H1 (cell line): ENCODE data around the gene SSPN. TPM values are rescaled to one million over a fixed set of nuclear protein-coding genes. Genes with fewer than 3 reads are reported as not detected.

Source experiments
- CTCF ChIA-PET: fragments of 300-600 bp; sonication (Branson Sonifier 250); formaldehyde crosslinking; loops from one replicate; lab custom pipeline; 2021; ENCODE audit not compliant: partially characterized antibody; lab: Charles Lee
- POLR2A ChIA-PET: fragments of 300-600 bp; sonication (Branson Sonifier 250); formaldehyde crosslinking; loops from one replicate; lab custom pipeline; 2021; ENCODE audit warnings: inconsistent platforms; ENCODE audit not compliant: partially characterized antibody; lab: Charles Lee
- DNase-seq, 2 experiments: peaks; one replicate each; pipeline versions ENCODE4 v3.0.0 to v3.0.0-alpha.2; 2010 to 2022; ENCODE audit warnings: low spot score in 2 of 2, low read depth in 1 of 2, mixed read lengths in 1 of 2
- FAIRE-seq: peaks from 2 replicates; lab custom pipeline; 2011; peaks lifted over from hg19 to GRCh38; lab: Jason Lieb, UNC
- H2AFZ ChIP-seq: 2 replicates; pipeline ENCODE4 v1.8.1; 2012; ENCODE audit warnings: low read length, inconsistent platforms
- H2AK5ac ChIP-seq: 2 replicates; pipeline ENCODE4 v1.6.1; 2013; ENCODE audit warnings: low read depth, low read length
- H2BK120ac ChIP-seq: replicated peaks from 2 replicates; pipeline ENCODE3; 2013; ENCODE audit warnings: low read depth, low read length, inconsistent platforms
- H2BK12ac ChIP-seq: 2 replicates; pipeline ENCODE4 v1.6.1; 2013; ENCODE audit warnings: low read depth, low read length
- H2BK15ac ChIP-seq: 2 replicates; pipeline ENCODE4 v1.6.1; 2013; ENCODE audit warnings: low read length
- H2BK20ac ChIP-seq: 2 replicates; pipeline ENCODE4 v1.6.1; 2013; ENCODE audit warnings: low read length
- H2BK5ac ChIP-seq: 2 replicates; pipeline ENCODE4 v1.6.1; 2013; ENCODE audit warnings: low read depth, low read length
- H3K14ac ChIP-seq: 2 replicates; pipeline ENCODE4 v1.6.1; 2013; ENCODE audit warnings: inconsistent platforms; ENCODE audit not compliant: insufficient read length
- H3K18ac ChIP-seq: 2 replicates; pipeline ENCODE4 v1.6.1; 2013; ENCODE audit warnings: low read length; ENCODE audit errors: extremely low read depth
- H3K23ac ChIP-seq: 2 replicates; pipeline ENCODE4 v1.6.1; 2013; ENCODE audit warnings: inconsistent platforms; ENCODE audit not compliant: insufficient read length
- H3K23me2 ChIP-seq: 2 replicates; pipeline ENCODE4 v1.6.1; 2013; ENCODE audit warnings: low read depth, low read length
- H3K27ac ChIP-seq: 2 replicates; pipeline ENCODE4 v1.6.1; 2011; ENCODE audit warnings: low read depth, low read length, inconsistent platforms
- H3K27me3 ChIP-seq, 4 experiments: replicated peaks in 1 of 4; 1 replicate in 1 of 4; 2 replicates in 3 of 4; pipeline versions ENCODE4 v1.6.1 to v1.8.1; 2011 to 2013; ENCODE audit warnings: low read length in 3 of 4, mild to moderate bottlenecking in 3 of 4, inconsistent platforms in 2 of 4, mixed read lengths in 2 of 4, moderate library complexity in 1 of 4; ENCODE audit not compliant: control insufficient read depth in 3 of 4, insufficient read depth in 3 of 4; ENCODE audit errors: extremely low read depth in 1 of 4
- H3K36me3 ChIP-seq, 4 experiments: 2 replicates each; pipeline versions ENCODE4 v1.6.1 to v1.8.1; 2011 to 2013; ENCODE audit warnings: mild to moderate bottlenecking in 4 of 4, low read length in 3 of 4, moderate library complexity in 2 of 4, control low read depth in 1 of 4, inconsistent platforms in 1 of 4; ENCODE audit not compliant: insufficient read depth in 4 of 4, control insufficient read depth in 2 of 4
- H3K4ac ChIP-seq: replicated peaks from 2 replicates; pipeline ENCODE3; 2013; ENCODE audit warnings: low read length, low read depth, mixed read lengths, inconsistent platforms; ENCODE audit not compliant: insufficient read length
- H3K4me1 ChIP-seq, 4 experiments: replicated peaks in 1 of 4; 1 replicate in 1 of 4; 2 replicates in 3 of 4; pipeline versions ENCODE4 v1.6.1 to v1.8.1; 2011 to 2013; ENCODE audit warnings: low read length in 3 of 4, inconsistent platforms in 2 of 4, mixed read lengths in 1 of 4; ENCODE audit not compliant: insufficient read depth in 4 of 4, control insufficient read depth in 3 of 4
- H3K4me2 ChIP-seq, 2 experiments: 2 replicates each; pipeline versions ENCODE4 v1.6.1 to v1.8.1; 2011 to 2013; ENCODE audit warnings: low read depth in 2 of 2, low read length in 2 of 2, control low read depth in 1 of 2, inconsistent platforms in 1 of 2, mild to moderate bottlenecking in 1 of 2; ENCODE audit not compliant: insufficient read depth in 1 of 2
- H3K4me3 ChIP-seq, 4 experiments: fragments of 200-600, 300-600 bp in 1 of 4; sonication (generic), shearing (Covaris generic), sonication (Bioruptor Twin) in 1 of 4; 2 replicates each; pipeline versions ENCODE4 v1.5.1 to v1.8.1; 2011 to 2016; ENCODE audit warnings: low read length in 4 of 4, low read depth in 3 of 4, control low read depth in 2 of 4, inconsistent platforms in 2 of 4, mild to moderate bottlenecking in 2 of 4, mixed read lengths in 1 of 4, moderate library complexity in 1 of 4; ENCODE audit not compliant: insufficient read depth in 2 of 4; ENCODE audit errors: extremely low read depth in 1 of 4
- H3K56ac ChIP-seq: replicated peaks from 2 replicates; pipeline ENCODE3; 2013; ENCODE audit warnings: low read depth, mild to moderate bottlenecking, mixed read lengths, low read length, inconsistent platforms; ENCODE audit not compliant: insufficient read length
- H3K79me1 ChIP-seq: 2 replicates; pipeline ENCODE4 v1.6.1; 2013; ENCODE audit warnings: low read depth, low read length, control low read depth
- H3K79me2 ChIP-seq, 2 experiments: 2 replicates each; pipeline versions ENCODE4 v1.6.1 to v1.8.1; 2012 to 2013; ENCODE audit warnings: low read length in 2 of 2, mild to moderate bottlenecking in 2 of 2, inconsistent platforms in 1 of 2; ENCODE audit not compliant: insufficient read depth in 2 of 2, control insufficient read depth in 1 of 2
- H3K9ac ChIP-seq, 4 experiments: replicated peaks in 1 of 4; 1 replicate in 1 of 4; 2 replicates in 3 of 4; pipeline versions ENCODE4 v1.6.1 to v1.8.1; 2011 to 2013; ENCODE audit warnings: low read depth in 3 of 4, low read length in 3 of 4, control low read depth in 2 of 4, mild to moderate bottlenecking in 2 of 4, moderate library complexity in 2 of 4, inconsistent platforms in 1 of 4; ENCODE audit errors: extremely low read depth in 1 of 4
- H3K9me3 ChIP-seq, 2 experiments: 2 replicates each; pipeline versions ENCODE4 v1.6.1 to v1.8.1; 2012 to 2013; ENCODE audit warnings: mild to moderate bottlenecking in 2 of 2, moderate library complexity in 2 of 2, control low read depth in 1 of 2, inconsistent platforms in 1 of 2, low read depth in 1 of 2, low read length in 1 of 2, mixed read lengths in 1 of 2; ENCODE audit not compliant: insufficient read depth in 2 of 2
- H4K20me1 ChIP-seq, 2 experiments: replicated peaks in 1 of 2; 2 replicates each; pipeline versions ENCODE3 to v1.8.1; 2011 to 2013; ENCODE audit warnings: inconsistent platforms in 2 of 2, low read length in 2 of 2, mild to moderate bottlenecking in 1 of 2; ENCODE audit not compliant: insufficient read depth in 2 of 2, control insufficient read depth in 1 of 2
- H4K5ac ChIP-seq: 2 replicates; pipeline ENCODE4 v1.6.1; 2013; ENCODE audit warnings: low read length, low read depth, mixed read lengths, inconsistent platforms; ENCODE audit not compliant: insufficient read length
- H4K8ac ChIP-seq: 2 replicates; pipeline ENCODE4 v1.8.0; 2013; ENCODE audit warnings: mild to moderate bottlenecking, moderate library complexity, low read length, inconsistent platforms; ENCODE audit not compliant: insufficient read depth; ENCODE audit errors: extremely low read depth
- H4K91ac ChIP-seq: replicated peaks from 2 replicates; pipeline ENCODE3; 2013; ENCODE audit warnings: low read length, mixed read lengths, inconsistent platforms; ENCODE audit not compliant: insufficient read length
- POU5F1 ChIP-seq: IDR thresholded peaks from 2 replicates; pipeline ENCODE4 v1.6.1; 2011; ENCODE audit warnings: low read depth, mild to moderate bottlenecking, low read length, moderate library complexity
- RAD21 ChIP-seq, 2 experiments: IDR thresholded peaks in 1 of 2; conservative IDR thresholded peaks in 1 of 2; 2 replicates each; pipeline ENCODE4 v1.6.1; 2011; ENCODE audit warnings: low read depth in 2 of 2, low read length in 2 of 2, improper control_type of control experiment in 1 of 2, inconsistent platforms in 1 of 2, mild to moderate bottlenecking in 1 of 2, moderate library complexity in 1 of 2
- polyA plus RNA-seq, 7 experiments: library from polyadenylated mRNA; depleted of rRNA in 3 of 7; stranded (reverse) in 5 of 7; unstranded in 2 of 7; fragments of >200 nt in 5 of 7; fragments of 200-250 nt in 2 of 7; gene quantifications; 1 replicate in 5 of 7; 2 replicates in 1 of 7; 4 replicates in 1 of 7; pipeline versions ENCODE4 v1.2.1 to v1.2.3, GENCODE V29; 2011 to 2013; ENCODE audit warnings: missing spikeins in 2 of 7, mixed read lengths in 2 of 7
- total RNA-seq: library from RNA; stranded (reverse); fragmentation: NEBNext Ultra II Directional; extraction: Animal tissue kit (Norgen Biotek cat#: 25700); gene quantifications from 2 replicates; pipeline ENCODE4 v1.2.1, GENCODE V29; 2021

SSPN gene
- total and polyA plus RNA-seq, 2 of the 8 experiments (the other 6 are each of a cell fraction or from before 2014, with no cell fraction given), result 0.86 to 1.8 TPM

DNA sequence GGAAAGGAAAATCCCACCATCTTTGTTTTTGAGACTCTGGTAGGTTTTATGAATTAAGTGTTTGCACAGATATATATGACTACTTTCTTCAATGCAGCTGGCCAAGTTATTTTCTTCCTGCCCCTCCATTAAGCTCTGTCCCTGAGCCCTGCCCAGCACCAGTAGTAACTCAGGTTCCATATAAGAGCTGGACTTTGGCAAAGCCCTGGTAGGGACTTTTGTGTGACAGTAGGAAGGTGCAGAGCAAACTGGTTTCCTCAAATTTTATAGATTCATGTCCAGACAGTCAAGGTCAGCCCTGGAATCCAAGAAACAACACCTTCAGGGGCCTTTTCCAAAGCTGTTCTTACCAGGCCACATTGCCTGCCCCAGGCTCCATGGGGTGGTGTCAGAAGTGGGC, 47.3 kb downstream of the SSPN start:
- no peak overlapping the region for H2BK15ac ChIP-seq
- H3K79me2 ChIP-seq, result no peaks in the 10 kb centered on the region
- no peaks in the 10 kb centered on the region for H3K9me3 ChIP-seq
- ChIA-PET CTCF (no interaction called here), POLR2A (no interaction called here)
- no peak overlapping the region for H2AK5ac ChIP-seq
- no peak overlapping the region for H4K91ac ChIP-seq
- no peak overlapping the region for H3K4ac ChIP-seq
- H2BK20ac ChIP-seq, result no peak overlapping the region
- H2BK120ac ChIP-seq, result no peak overlapping the region
- no peaks in the 10 kb centered on the region for H3K27me3 ChIP-seq
- H3K14ac ChIP-seq, result no peak overlapping the region
- H4K8ac ChIP-seq, result no peak overlapping the region
- no peak overlapping the region for H3K27ac ChIP-seq
- H3K4me3 ChIP-seq, result no peak overlapping the region
- H4K20me1 ChIP-seq, result no peaks in the 10 kb centered on the region
- H4K5ac ChIP-seq, result no peak overlapping the region
- H3K18ac ChIP-seq, result no peak overlapping the region
- no peak overlapping the region for H2AFZ ChIP-seq
- no peak for TF ChIP-seq RAD21 (IDR thresholded peaks at IDR 0.05 in 1 of 2, conservative IDR thresholded peaks at IDR 0.05 in 1 of 2; ENCODE audit: low read depth in 2 of 2, low read length in 2 of 2)
- no peak for TF ChIP-seq POU5F1
- DNase-seq, result no peak
- H3K79me1 ChIP-seq, result no peaks in the 10 kb centered on the region
- no peak overlapping the region for H3K56ac ChIP-seq
- H3K9ac ChIP-seq, result no peak overlapping the region
- no peaks in the 10 kb centered on the region; the same call in 1 of the 2 replicates for H3K23me2 ChIP-seq
- H3K23ac ChIP-seq, result no peak overlapping the region
- H3K4me1 ChIP-seq, result no peaks in the 10 kb centered on the region
- no peak overlapping the region for H2BK5ac ChIP-seq
- H3K4me2 ChIP-seq, result no peak overlapping the region
- H2BK12ac ChIP-seq, result no peak overlapping the region
- FAIRE-seq, result no peak
- no peaks in the 10 kb centered on the region for H3K36me3 ChIP-seq
